Measurements from ENCODE around the gene BZW1. TPM values are rescaled to one million over a fixed set of nuclear protein-coding genes. Genes with fewer than 3 reads are reported as not detected.

BZW1 gene
- total RNA-seq, 1 donor from 2014 or later: 233 TPM

DNA sequence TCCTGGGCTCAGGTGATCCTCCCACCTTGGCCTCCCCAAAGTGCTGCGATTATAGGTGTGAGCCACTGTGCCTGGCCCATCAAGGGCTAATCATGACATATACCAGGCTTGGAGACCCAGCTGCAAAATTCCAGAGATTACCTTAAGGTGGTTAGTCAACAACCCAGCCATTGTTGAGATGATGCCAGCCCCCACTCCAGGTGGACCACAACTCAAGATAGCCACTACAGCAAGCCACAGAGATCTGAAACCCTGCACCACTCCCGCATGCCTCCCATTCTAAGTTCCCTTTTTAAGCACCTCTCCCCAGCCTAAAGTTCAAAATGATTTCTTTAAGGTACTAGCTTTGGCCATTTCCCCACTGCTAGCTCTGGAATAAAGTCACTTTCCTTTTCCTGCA lies 57.3 kb downstream of the BZW1 start:
- Mint-ChIP-seq H3K36me3 (peaks cover 4% of the 10 kb centered on the region), H3K4me3 (no peak overlapping the region), H3K4me1 (peaks cover 13% of the 10 kb centered on the region), H3K27ac (peak overlapping the region; percentile 32), H3K27me3 (ENCODE audit: low read depth) (no peaks in the 10 kb centered on the region), H3K9me3 (no peaks in the 10 kb centered on the region)
- TF ChIP-seq, protein P1, sequence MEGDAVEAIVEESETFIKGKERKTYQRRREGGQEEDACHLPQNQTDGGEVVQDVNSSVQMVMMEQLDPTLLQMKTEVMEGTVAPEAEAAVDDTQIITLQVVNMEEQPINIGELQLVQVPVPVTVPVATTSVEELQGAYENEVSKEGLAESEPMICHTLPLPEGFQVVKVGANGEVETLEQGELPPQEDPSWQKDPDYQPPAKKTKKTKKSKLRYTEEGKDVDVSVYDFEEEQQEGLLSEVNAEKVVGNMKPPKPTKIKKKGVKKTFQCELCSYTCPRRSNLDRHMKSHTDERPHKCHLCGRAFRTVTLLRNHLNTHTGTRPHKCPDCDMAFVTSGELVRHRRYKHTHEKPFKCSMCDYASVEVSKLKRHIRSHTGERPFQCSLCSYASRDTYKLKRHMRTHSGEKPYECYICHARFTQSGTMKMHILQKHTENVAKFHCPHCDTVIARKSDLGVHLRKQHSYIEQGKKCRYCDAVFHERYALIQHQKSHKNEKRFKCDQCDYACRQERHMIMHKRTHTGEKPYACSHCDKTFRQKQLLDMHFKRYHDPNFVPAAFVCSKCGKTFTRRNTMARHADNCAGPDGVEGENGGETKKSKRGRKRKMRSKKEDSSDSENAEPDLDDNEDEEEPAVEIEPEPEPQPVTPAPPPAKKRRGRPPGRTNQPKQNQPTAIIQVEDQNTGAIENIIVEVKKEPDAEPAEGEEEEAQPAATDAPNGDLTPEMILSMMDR (IDR thresholded peaks at IDR 0.05; ENCODE audit: unreplicated experiment): no peak
- DNase-seq (ENCODE audit: low spot score in 2 of 2, unreplicated experiment in 2 of 2): no peak

DNA sequence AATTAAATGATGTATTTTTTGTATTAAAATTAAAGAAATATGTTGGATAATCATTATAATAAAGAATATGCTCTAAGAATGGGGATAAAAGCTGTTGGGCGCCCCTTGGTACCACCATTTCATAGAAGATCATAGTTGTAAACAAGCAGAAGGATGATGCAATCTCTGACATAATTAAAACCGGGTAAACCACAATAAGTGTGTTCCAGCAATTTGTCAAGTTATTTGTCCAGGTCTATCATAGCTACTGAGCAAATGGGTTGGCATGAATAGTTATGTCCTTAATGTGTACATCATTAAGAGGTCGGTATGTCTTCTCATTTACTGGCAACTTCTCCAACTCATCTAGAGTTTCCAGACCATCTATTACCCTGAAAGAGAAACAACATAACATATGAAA lies 59.4 kb downstream of the BZW1 start:
- Mint-ChIP-seq H3K27ac (no peak overlapping the region), H3K4me1 (peaks cover 7% of the 10 kb centered on the region), H3K36me3 (peaks cover 17% of the 10 kb centered on the region), H3K9me3 (no peaks in the 10 kb centered on the region), H3K27me3 (ENCODE audit: low read depth) (no peaks in the 10 kb centered on the region), H3K4me3 (no peak overlapping the region)
- no peak for DNase-seq (ENCODE audit: low spot score in 2 of 2, unreplicated experiment in 2 of 2)
- TF ChIP-seq, protein P1 (IDR thresholded peaks at IDR 0.05; ENCODE audit: unreplicated experiment): no peak

DNA sequence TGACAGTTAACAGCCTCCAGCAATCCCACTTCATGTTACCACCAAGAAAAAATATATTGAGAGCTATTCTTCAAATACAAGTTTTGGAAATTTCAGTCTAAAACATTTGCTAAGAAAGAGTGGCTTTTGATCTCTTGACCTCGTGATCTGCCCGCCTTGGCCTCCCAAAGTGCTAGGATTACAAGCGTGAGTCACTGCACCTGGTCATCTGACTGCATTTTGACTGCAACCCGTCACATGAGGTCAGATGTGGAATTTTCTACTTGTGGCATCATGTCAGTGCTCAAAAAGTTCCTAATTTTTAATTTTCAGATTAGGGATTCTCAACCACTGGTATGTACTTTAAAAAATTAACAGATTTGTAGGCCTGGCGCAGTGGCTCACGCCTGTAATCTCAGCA lies 61.9 kb downstream of the BZW1 start:
- TF ChIP-seq, protein P1 (IDR thresholded peaks at IDR 0.05; ENCODE audit: unreplicated experiment): no peak
- H3K4me3 Mint-ChIP-seq: no peak overlapping the region
- H3K36me3 Mint-ChIP-seq: peaks cover 20% of the 10 kb centered on the region
- no peak for DNase-seq (ENCODE audit: low spot score in 2 of 2, unreplicated experiment in 2 of 2)
- H3K4me1 Mint-ChIP-seq: no peaks in the 10 kb centered on the region
- H3K27me3 Mint-ChIP-seq (ENCODE audit: low read depth): no peaks in the 10 kb centered on the region
- no peak overlapping the region for H3K27ac Mint-ChIP-seq
- H3K9me3 Mint-ChIP-seq: no peaks in the 10 kb centered on the region

Other genes with a start within 250 kb of the BZW1 start
- 1.6 to 2.4 TPM (median 2.2 TPM) in 3 replicates for gene AOX1, start 225.9 kb upstream of the BZW1 start, total RNA-seq
- 101 to 118 TPM (median 106 TPM) in 3 replicates for gene CLK1, start 52.7 kb downstream of the BZW1 start, total RNA-seq
- 51.1 to 55.4 TPM (median 52.9 TPM) in 3 replicates for gene PPIL3, start 77.2 kb downstream of the BZW1 start, total RNA-seq
- gene NIF3L1, start 77.5 kb downstream of the BZW1 start, total RNA-seq: 24.8 to 28.7 TPM (median 26.2 TPM) in 3 replicates
- 33.7 to 38.3 TPM (median 37.5 TPM) in 3 replicates for gene ORC2, start 151.8 kb downstream of the BZW1 start, total RNA-seq